Transverse colon (tissue), 4 donors: ENCODE measurements around the gene ACTR1B. TPM values are rescaled to one million over a fixed set of nuclear protein-coding genes. Genes with fewer than 3 reads are reported as not detected.
"Not testable (repeated sequence)": the region's sequence is repeated elsewhere in the genome, so short reads cannot be mapped to it uniquely, and the experiment has no call there.

Experiments used
- DNase-seq: peaks from one replicate; pipeline ENCODE4 v3.0.0-alpha.2; 2019
- H3K27ac ChIP-seq, 4 donors: fragments of 200-600 bp; sonication (generic); 2 replicates each; pipeline ENCODE4 v1.5.1; 2016 to 2018; ENCODE audit warnings: inconsistent platforms in 4 of 4
- H3K27me3 ChIP-seq: fragments of 200-600 bp; sonication (generic); 2 replicates; pipeline ENCODE4 v1.5.1; 2017; ENCODE audit warnings: inconsistent platforms
- H3K36me3 ChIP-seq, 4 donors: fragments of 200-600 bp; sonication (generic); 2 replicates each; pipeline ENCODE4 v1.5.1; 2017 to 2019; ENCODE audit warnings: inconsistent platforms in 4 of 4
- H3K4me1 ChIP-seq, 4 donors: fragments of 200-600 bp; sonication (generic); 2 replicates each; pipeline ENCODE4 v1.5.1; 2017 to 2020; ENCODE audit warnings: inconsistent platforms in 4 of 4
- H3K4me3 ChIP-seq, 4 donors: fragments of 200-600 bp; sonication (generic); 1 replicate in 1 of 4; 2 replicates in 3 of 4; pipeline versions ENCODE4 v1.5.1 to v1.6.1; 2017 to 2019; ENCODE audit warnings: inconsistent platforms in 4 of 4
- H3K9me3 ChIP-seq, 2 donors: fragments of 200-600 bp; sonication (generic); 2 replicates each; pipeline ENCODE4 v1.5.1; 2017 to 2019; ENCODE audit warnings: inconsistent platforms in 2 of 2
- EP300 ChIP-seq: sonication (generic); formaldehyde crosslinking; IDR thresholded peaks from one replicate; pipeline ENCODE4 v1.6.1; 2017; ENCODE audit warnings: antibody characterized with exemption, low read depth
- POLR2A ChIP-seq: fragments of 450-650 bp; IDR thresholded peaks from one replicate; pipeline ENCODE4 v1.6.1; 2016; ENCODE audit warnings: antibody characterized with exemption, mild to moderate bottlenecking, moderate library complexity
- POLR2AphosphoS5 ChIP-seq, 3 donors: sonication (generic); formaldehyde crosslinking; IDR thresholded peaks; one replicate each; pipeline ENCODE4 v1.6.1; 2016; ENCODE audit warnings: antibody characterized with exemption in 3 of 3
- WGBS, 2 donors: methylation state at CpG; one replicate each; pipeline ENCODE4 v1.1.5; 2018; ENCODE audit warnings: low coverage in 1 of 2; 5-methylcytosine and 5-hydroxymethylcytosine counted together
- in situ Hi-C, 4 donors: fragments of 200-750 bp; cut with MboI; loops; one replicate each; pipeline versions ENCODE4 v1.15.0 to v1.15.1; 2017; ENCODE audit warnings: low sequenced_read_pairs in 3 of 4, low pct_ligation_motif_present in 1 of 4, low pct_unique_long_range_greater_than_20kb in 1 of 4
- intact Hi-C: fragments of 100-400 bp; cut with DNase I; formaldehyde crosslinking; loops from one replicate; pipeline ENCODE4 v1.15.1; 2023; ENCODE audit warnings: low total_unique reads
- total RNA-seq, 4 donors: library from RNA; depleted of rRNA; stranded (reverse); fragments of >200 nt; gene quantifications; one replicate each; pipeline ENCODE4 v1.1.0, GENCODE V29; 2016
- TF ChIP-seq, protein P1 (sequence below), 5 experiments: fragments of 200-600 bp in 3 of 5; fragments of 450-650 bp in 2 of 5; sonication (generic) in 3 of 5; IDR thresholded peaks; 1 replicate in 2 of 5; 2 replicates in 3 of 5; pipeline ENCODE4 v1.5.1; 2016 to 2017; ENCODE audit warnings: antibody characterized with exemption in 5 of 5, inconsistent platforms in 3 of 5, mild to moderate bottlenecking in 2 of 5, moderate library complexity in 1 of 5

ACTR1B gene
- total RNA-seq, 4 donors from 2014 or later: 66.8 to 157 (median 119) TPM

GRCh38 chr2:97688062-97688827 lies 24.4 kb upstream of the ACTR1B start:
- 75 to 82% methylated on average over 8 to 9 of the region's 11 CpGs for WGBS, 2 donors

GRCh38 chr2:97687235-97687634 lies 23.4 kb upstream of the ACTR1B start:
- H3K36me3 ChIP-seq, H3K27me3 ChIP-seq, intact Hi-C loops, H3K9me3 ChIP-seq, DNase-seq, H3K27ac ChIP-seq, H3K4me1 ChIP-seq, H3K4me3 ChIP-seq, in situ Hi-C loops: not testable (repeated sequence)
- WGBS, 2 donors: 81 to 83% methylated on average over 1 to 2 of the region's 3 CpGs

More at GRCh38 chr2:97688062-97688827, 24.4 kb upstream of the ACTR1B start:
- Histone ChIP-seq H3K4me1 (no peaks in the 10 kb centered on the region), H3K4me3 (no peak overlapping the region), H3K27me3 (no peaks in the 10 kb centered on the region), H3K27ac (no peak overlapping the region), H3K9me3 (no peaks in the 10 kb centered on the region), H3K36me3 (no peaks in the 10 kb centered on the region)
- in situ Hi-C loops (no loop called here), intact Hi-C loops (no loop called here)
- no peak for DNase-seq
- no peak for TF ChIP-seq POLR2A
- no peak for TF ChIP-seq EP300
- no peak for TF ChIP-seq POLR2AphosphoS5 (IDR thresholded peaks at IDR 0.05)
- TF ChIP-seq, protein P1, sequence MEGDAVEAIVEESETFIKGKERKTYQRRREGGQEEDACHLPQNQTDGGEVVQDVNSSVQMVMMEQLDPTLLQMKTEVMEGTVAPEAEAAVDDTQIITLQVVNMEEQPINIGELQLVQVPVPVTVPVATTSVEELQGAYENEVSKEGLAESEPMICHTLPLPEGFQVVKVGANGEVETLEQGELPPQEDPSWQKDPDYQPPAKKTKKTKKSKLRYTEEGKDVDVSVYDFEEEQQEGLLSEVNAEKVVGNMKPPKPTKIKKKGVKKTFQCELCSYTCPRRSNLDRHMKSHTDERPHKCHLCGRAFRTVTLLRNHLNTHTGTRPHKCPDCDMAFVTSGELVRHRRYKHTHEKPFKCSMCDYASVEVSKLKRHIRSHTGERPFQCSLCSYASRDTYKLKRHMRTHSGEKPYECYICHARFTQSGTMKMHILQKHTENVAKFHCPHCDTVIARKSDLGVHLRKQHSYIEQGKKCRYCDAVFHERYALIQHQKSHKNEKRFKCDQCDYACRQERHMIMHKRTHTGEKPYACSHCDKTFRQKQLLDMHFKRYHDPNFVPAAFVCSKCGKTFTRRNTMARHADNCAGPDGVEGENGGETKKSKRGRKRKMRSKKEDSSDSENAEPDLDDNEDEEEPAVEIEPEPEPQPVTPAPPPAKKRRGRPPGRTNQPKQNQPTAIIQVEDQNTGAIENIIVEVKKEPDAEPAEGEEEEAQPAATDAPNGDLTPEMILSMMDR (IDR thresholded peaks at IDR 0.05): no peak

- Histone ChIP-seq H3K27me3 (no peaks in the 10 kb centered on the region), H3K4me1 (no peaks in the 10 kb centered on the region), H3K36me3 (no peaks in the 10 kb centered on the region), H3K9me3 (no peaks in the 10 kb centered on the region), H3K4me3 (no peak overlapping the region), H3K27ac (no peak overlapping the region)
- no peak for DNase-seq
- TF ChIP-seq POLR2A: no peak
- TF ChIP-seq, protein P1 (IDR thresholded peaks at IDR 0.05): no peak
- no peak for TF ChIP-seq EP300
- TF ChIP-seq POLR2AphosphoS5 (IDR thresholded peaks at IDR 0.05): no peak
- in situ Hi-C loops: no loop called here
- 100% methylated on average over 1 of the region's 1 CpG for WGBS, 2 donors
- intact Hi-C loops: no loop called here
Observed at GRCh38 chr2:97678298-97678697, 14.5 kb upstream of the ACTR1B start.

DNA sequence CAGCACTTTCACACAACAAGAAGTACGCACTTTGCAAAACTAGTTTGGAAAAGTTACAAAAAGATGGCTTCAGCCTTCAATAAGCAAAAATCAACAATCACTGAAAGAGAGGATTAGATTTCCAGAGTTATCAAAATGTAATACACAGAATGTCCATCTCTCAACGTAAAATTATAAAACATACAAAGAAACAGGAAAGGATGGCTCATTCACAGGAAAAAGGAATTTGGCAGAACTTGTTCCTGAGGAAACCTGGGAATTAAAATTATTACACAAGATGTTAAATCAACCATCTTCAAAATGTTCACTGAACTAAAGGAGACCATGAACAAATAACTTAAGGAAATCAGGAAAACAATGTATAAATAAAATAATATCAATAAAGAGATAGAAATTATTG lies 13.6 kb upstream of the ACTR1B start:
- in situ Hi-C loops: no loop called here
- Histone ChIP-seq H3K4me1 (no peaks in the 10 kb centered on the region), H3K27me3 (no peaks in the 10 kb centered on the region), H3K27ac (no peak overlapping the region), H3K4me3 (no peak overlapping the region), H3K36me3 (no peaks in the 10 kb centered on the region), H3K9me3 (no peaks in the 10 kb centered on the region)
- DNase-seq: no peak
- intact Hi-C loops: no loop called here
- WGBS, 2 donors: 81 to 92% methylated on average over 2 of the region's 2 CpGs
- no peak for TF ChIP-seq POLR2AphosphoS5 (IDR thresholded peaks at IDR 0.05)
- TF ChIP-seq POLR2A: no peak
- TF ChIP-seq, protein P1 (IDR thresholded peaks at IDR 0.05): no peak
- no peak for TF ChIP-seq EP300

DNA sequence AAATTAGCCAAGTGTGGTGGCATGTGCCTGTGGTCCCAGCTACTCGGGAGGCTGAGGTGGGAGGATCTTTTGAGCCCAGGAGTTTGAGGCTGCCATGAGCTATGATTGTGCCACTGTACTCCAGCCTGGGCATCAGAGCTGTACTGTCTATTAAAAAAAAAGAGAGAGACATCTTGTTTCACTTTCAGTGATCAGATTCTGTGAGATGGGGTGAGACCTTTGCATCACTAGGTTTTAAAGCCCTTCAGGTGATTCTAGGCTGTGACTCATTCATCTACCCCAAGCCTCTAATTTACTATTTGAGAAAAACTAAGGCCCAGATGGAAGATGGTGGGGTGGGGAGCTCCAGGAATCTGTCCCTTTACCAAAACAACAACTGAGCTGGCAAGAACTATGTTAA lies 12.8 kb upstream of the ACTR1B start:
- 100% methylated on average over 1 of the region's 1 CpG; no CpG with 5 or more reads in 1 of the 2 donors for WGBS, 2 donors
- no peak for DNase-seq
- H3K27me3 ChIP-seq: no peaks in the 10 kb centered on the region
- in situ Hi-C loops: no loop called here
- intact Hi-C loops: no loop called here
- H3K4me1 ChIP-seq: no peaks in the 10 kb centered on the region
- TF ChIP-seq POLR2A: no peak
- no peak for TF ChIP-seq EP300
- TF ChIP-seq POLR2AphosphoS5 (IDR thresholded peaks at IDR 0.05): no peak
- TF ChIP-seq, protein P1 (IDR thresholded peaks at IDR 0.05): no peak
- no peaks in the 10 kb centered on the region for H3K9me3 ChIP-seq
- no peak overlapping the region for H3K27ac ChIP-seq
- no peak overlapping the region for H3K4me3 ChIP-seq
- H3K36me3 ChIP-seq: no peaks in the 10 kb centered on the region
